SK-N-SH (cell line): ENCODE data around the gene MCF2L. TPM values are rescaled to one million over a fixed set of nuclear protein-coding genes. Genes with fewer than 3 reads are reported as not detected.

Experiments used
- CTCF ChIA-PET: fragments of 300-600, 350-600 bp; formaldehyde crosslinking; extraction: SDS; loops from one replicate; lab custom pipeline; 2021; lab: Yijun Ruan, JAX
- POLR2A ChIA-PET: fragments of 350-600 bp; sonication (Branson Sonifier 250); formaldehyde crosslinking; extraction: SDS; loops from one replicate; lab custom pipeline; 2020; ENCODE audit warnings: antibody characterized with exemption, inconsistent platforms; lab: Yijun Ruan, JAX
- DNase-seq: peaks from one replicate; pipeline ENCODE4 v3.0.0; 2012
- H2AFZ ChIP-seq: fragments of 200-600 bp; sonication (generic); 2 replicates; pipeline ENCODE4 v1.8.1; 2016; ENCODE audit warnings: antibody characterized with exemption, mild to moderate bottlenecking, low read depth
- H3F3A ChIP-seq: fragments of 200-600 bp; sonication (generic); replicated peaks from 2 replicates; pipeline ENCODE3; 2016; ENCODE audit warnings: antibody characterized with exemption, mild to moderate bottlenecking; ENCODE audit not compliant: insufficient read depth
- H3K27ac ChIP-seq, 2 experiments: fragments of 200-500 bp in 1 of 2; fragments of 200-600 bp in 1 of 2; sonication (Bioruptor generic) in 1 of 2; sonication (generic), shearing (Covaris generic) in 1 of 2; 2 replicates each; pipeline versions ENCODE4 v1.5.1 to v1.6.1; 2014 to 2016; ENCODE audit warnings: low read depth in 2 of 2, inconsistent platforms in 1 of 2, low read length in 1 of 2, mild to moderate bottlenecking in 1 of 2, mixed read lengths in 1 of 2
- H3K27me3 ChIP-seq: fragments of 200-600 bp; sonication (generic), shearing (Covaris generic); 2 replicates; pipeline ENCODE4 v1.6.1; 2016; ENCODE audit warnings: mixed run types; ENCODE audit not compliant: insufficient read depth
- H3K36me3 ChIP-seq, 2 experiments: fragments of 200-500 bp in 1 of 2; fragments of 200-600 bp in 1 of 2; sonication (Bioruptor generic) in 1 of 2; sonication (generic) in 1 of 2; replicated peaks in 1 of 2; 2 replicates each; pipeline versions ENCODE3 to v1.5.1; 2014 to 2016; ENCODE audit warnings: low read length in 1 of 2, mild to moderate bottlenecking in 1 of 2; ENCODE audit not compliant: insufficient read depth in 2 of 2, control insufficient read depth in 1 of 2
- H3K4me1 ChIP-seq, 2 experiments: fragments of 200-500 bp in 1 of 2; fragments of 200-600 bp in 1 of 2; sonication (Bioruptor generic) in 1 of 2; sonication (generic), shearing (Covaris generic) in 1 of 2; 2 replicates each; pipeline versions ENCODE4 v1.5.1 to v1.6.1; 2014 to 2016; ENCODE audit warnings: low read depth in 1 of 2, low read length in 1 of 2, mixed run types in 1 of 2; ENCODE audit not compliant: insufficient read depth in 2 of 2, control insufficient read depth in 1 of 2
- H3K4me2 ChIP-seq: fragments of 200-600 bp; sonication (generic), shearing (Covaris generic); 2 replicates; pipeline ENCODE4 v1.6.1; 2017; ENCODE audit warnings: mixed run types
- H3K4me3 ChIP-seq, 2 experiments: fragments of 200-500 bp in 1 of 2; fragments of 200-600 bp in 1 of 2; sonication (Bioruptor generic) in 1 of 2; sonication (generic), shearing (Covaris generic) in 1 of 2; 2 replicates each; pipeline versions ENCODE4 v1.5.1 to v1.8.1; 2014 to 2016; ENCODE audit warnings: low read depth in 2 of 2, inconsistent platforms in 1 of 2, low read length in 1 of 2, mild to moderate bottlenecking in 1 of 2, mixed read lengths in 1 of 2, moderate library complexity in 1 of 2
- H3K79me2 ChIP-seq: fragments of 200-600 bp; sonication (generic); 2 replicates; pipeline ENCODE4 v1.8.1; 2017; ENCODE audit warnings: mild to moderate bottlenecking; ENCODE audit not compliant: insufficient read depth
- H3K9ac ChIP-seq: fragments of 200-600 bp; sonication (generic); 2 replicates; pipeline ENCODE4 v1.6.1; 2017; ENCODE audit warnings: mixed run types
- H3K9me2 ChIP-seq: fragments of 200-600 bp; sonication (generic); 2 replicates; pipeline ENCODE4 v1.6.1; 2017; ENCODE audit warnings: mixed run types
- H3K9me3 ChIP-seq: fragments of 200-600 bp; sonication (generic); 2 replicates; pipeline ENCODE4 v1.6.1; 2017; ENCODE audit warnings: mixed run types, mild to moderate bottlenecking, moderate library complexity
- H4K20me1 ChIP-seq: fragments of 200-600 bp; sonication (generic); 2 replicates; pipeline ENCODE4 v1.6.1; 2017; ENCODE audit warnings: mild to moderate bottlenecking, mixed run types; ENCODE audit not compliant: insufficient read depth
- CHD2 ChIP-seq: fragments of 150-350 bp; IDR thresholded peaks from 2 replicates; pipeline ENCODE4 v1.6.1; 2018; ENCODE audit warnings: low read length; ENCODE audit not compliant: partially characterized antibody
- EP300 ChIP-seq, 2 experiments: IDR thresholded peaks; 2 replicates each; pipeline versions ENCODE4 v1.4.0 to v1.6.1; 2012; ENCODE audit warnings: borderline replicate concordance in 1 of 2, low read depth in 1 of 2, low read length in 1 of 2
- EZH2phosphoT487 ChIP-seq: fragments of 200-600 bp; sonication (generic); IDR thresholded peaks from 2 replicates; pipeline ENCODE4 v1.6.1; 2017; ENCODE audit warnings: low read depth, mixed run types, mild to moderate bottlenecking, antibody characterized with exemption, moderate library complexity, borderline replicate concordance
- FOXJ3 ChIP-seq: sonication (generic); formaldehyde crosslinking; IDR thresholded peaks from 2 replicates; pipeline ENCODE4 v1.5.1; 2020; ENCODE audit warnings: mild to moderate bottlenecking, missing genetic modification reagents
- GABPA ChIP-seq: IDR thresholded peaks from 2 replicates; pipeline ENCODE4 v1.4.0; 2012; ENCODE audit warnings: low read depth, mild to moderate bottlenecking
- GATA2 ChIP-seq: sonication (generic); formaldehyde crosslinking; IDR thresholded peaks from 2 replicates; pipeline ENCODE4 v1.5.0; 2020; ENCODE audit warnings: mild to moderate bottlenecking, missing genetic modification reagents
- IRF3 ChIP-seq: fragments of 150-350 bp; IDR thresholded peaks from 2 replicates; pipeline ENCODE4 v1.6.1; 2016; ENCODE audit warnings: mild to moderate bottlenecking, low read depth, low read length
- JUND ChIP-seq: IDR thresholded peaks from 2 replicates; pipeline ENCODE4 v1.4.0; 2012
- NRF1 ChIP-seq: IDR thresholded peaks from 2 replicates; pipeline ENCODE4 v1.6.1; 2012; ENCODE audit warnings: low read depth, mild to moderate bottlenecking, low read length
- REST ChIP-seq: IDR thresholded peaks from 2 replicates; pipeline ENCODE4 v1.6.1; 2012; ENCODE audit warnings: mild to moderate bottlenecking, low read depth, low read length, moderate library complexity
- RXRA ChIP-seq: IDR thresholded peaks from 2 replicates; pipeline ENCODE4 v1.4.0; 2012; ENCODE audit warnings: low read depth, mild to moderate bottlenecking, borderline replicate concordance
- SMC3 ChIP-seq: IDR thresholded peaks from 2 replicates; pipeline ENCODE4 v1.6.1; 2012; ENCODE audit warnings: low read depth, low read length, improper control_type of control experiment
- TAF1 ChIP-seq: IDR thresholded peaks from 2 replicates; pipeline ENCODE4 v1.6.1; 2012; ENCODE audit warnings: low read depth, mild to moderate bottlenecking, low read length, moderate library complexity, borderline replicate concordance
- TCF12 ChIP-seq: IDR thresholded peaks from 2 replicates; pipeline ENCODE4 v1.4.0; 2012
- USF2 ChIP-seq: fragments of 150-350 bp; IDR thresholded peaks from 2 replicates; pipeline ENCODE4 v1.6.1; 2017; ENCODE audit warnings: antibody characterized with exemption, low read length, low read depth, borderline replicate concordance
- WGBS: methylation state at CpG from one replicate; pipeline ENCODE4 v1.1.6; 2017; ENCODE audit warnings: low lambda C conversion rate; 5-methylcytosine and 5-hydroxymethylcytosine counted together
- polyA plus RNA-seq, 3 experiments: library from polyadenylated mRNA; depleted of rRNA; stranded (reverse); fragments of >200 nt; gene quantifications; 2 replicates each; pipeline ENCODE4 v1.2.3, GENCODE V29; 2012

Gene MCF2L
- polyA plus RNA-seq, 1 of the 3 experiments (the other 2 are of a cell fraction), result 0.56 TPM

- no peaks in the 10 kb centered on the region for H3K27me3 ChIP-seq
- no peak for DNase-seq
- H3K9me2 ChIP-seq, result no peaks in the 10 kb centered on the region
- H2AFZ ChIP-seq, result no peak overlapping the region
- TF ChIP-seq TCF12 (no peak), CHD2 (no peak), EP300 (IDR thresholded peaks at IDR 0.05; ENCODE audit: borderline replicate concordance in 1 of 2, low read depth in 1 of 2, low read length in 1 of 2) (no peak), REST (no peak), TAF1 (no peak), NRF1 (no peak), GATA2 (CRISPR knock-in tag) (no peak), JUND (no peak), USF2 (no peak), GABPA (no peak), RXRA (no peak), SMC3 (no peak), FOXJ3 (CRISPR knock-in tag) (no peak), EZH2phosphoT487 (no peak), IRF3 (no peak)
- H3K36me3 ChIP-seq, result no peaks in the 10 kb centered on the region
- no peak overlapping the region for H3K27ac ChIP-seq
- no peak overlapping the region for H3K9ac ChIP-seq
- H3K79me2 ChIP-seq, result no peaks in the 10 kb centered on the region
- H3K4me3 ChIP-seq, result no peak overlapping the region
- CTCF ChIA-PET, result no interaction called here
- 89% methylated on average over 27 of the region's 27 CpGs for WGBS
- no peaks in the 10 kb centered on the region for H3K9me3 ChIP-seq
- H4K20me1 ChIP-seq, result no peaks in the 10 kb centered on the region
- POLR2A ChIA-PET, result no interaction called here
- no peak overlapping the region for H3K4me2 ChIP-seq
- no peaks in the 10 kb centered on the region for H3K4me1 ChIP-seq
- no peaks in the 10 kb centered on the region for H3F3A ChIP-seq
Observed at GRCh38 chr13:113129480-113129879, 160.5 kb downstream of the MCF2L start.
